HCT116 (cell line): Measurements from ENCODE around the gene CXCR1. TPM values are rescaled to one million over a fixed set of nuclear protein-coding genes. Genes with fewer than 3 reads are reported as not detected.

Experiments used
- ATAC-seq: fragments of 200-7000 bp; cut with Tn5 transposase; 2 replicates; pipeline ENCODE4 v1.9.1; 2020; ENCODE audit warnings: mild to moderate bottlenecking, moderate library complexity
- BruUV-seq: library from RNA; stranded (reverse); fragments of 400-500 nt; replicated peaks from 2 replicates; lab custom pipeline; 2021; lab: Mats Ljungman, UMichigan
- CTCF ChIA-PET: fragments of 300-600 bp; sonication (Branson Sonifier 250); formaldehyde crosslinking; loops from one replicate; lab custom pipeline; 2021; ENCODE audit warnings: antibody characterized with exemption; lab: Charles Lee
- POLR2A ChIA-PET: fragments of 300-600, 350-600 bp; sonication (Branson Sonifier 250); formaldehyde crosslinking; loops from one replicate; lab custom pipeline; 2021; ENCODE audit warnings: antibody characterized with exemption; lab: Charles Lee
- RAD21 ChIA-PET, 2 experiments: fragments of 300-600 bp; sonication (Branson Sonifier 250); formaldehyde crosslinking; loops; one replicate each; lab custom pipeline; 2023; ENCODE audit warnings: low total read pairs in 2 of 2; ENCODE audit not compliant: uncharacterized antibody in 2 of 2, unreplicated experiment in 2 of 2, low non-redundant PET in 1 of 2; lab: Charles Lee
- DNase-seq: peaks from one replicate; pipeline ENCODE4 v3.0.0-alpha.2; 2010; ENCODE audit warnings: low read depth, low spot score
- H2AFZ ChIP-seq: fragments of 200-600 bp; shearing (Covaris generic), sonication (generic); 2 replicates; pipeline ENCODE4 v1.6.1; 2017; ENCODE audit warnings: low read depth, mixed run types, mixed read lengths, antibody characterized with exemption, low read length; ENCODE audit not compliant: poor library complexity, severe bottlenecking
- H3K27ac ChIP-seq: 2 replicates; pipeline ENCODE4 v1.5.1; 2012; ENCODE audit warnings: low read depth, low read length
- H3K27me3 ChIP-seq: fragments of 200-600 bp; sonication (generic); 2 replicates; pipeline ENCODE4 v1.6.1; 2016; ENCODE audit warnings: mixed run types, low read length, mixed read lengths; ENCODE audit not compliant: insufficient read depth
- H3K36me3 ChIP-seq, 2 experiments: fragments of 200-500 bp in 1 of 2; fragments of 200-600 bp in 1 of 2; sonication (Bioruptor generic) in 1 of 2; sonication (generic) in 1 of 2; 2 replicates each; pipeline versions ENCODE4 v1.5.1 to v1.6.1; 2014 to 2016; ENCODE audit warnings: low read length in 2 of 2, inconsistent platforms in 1 of 2, mixed read lengths in 1 of 2, mixed run types in 1 of 2; ENCODE audit not compliant: insufficient read depth in 2 of 2, control insufficient read depth in 1 of 2
- H3K4me1 ChIP-seq, 2 experiments: fragments of 200-600 bp in 1 of 2; sonication (generic) in 1 of 2; 2 replicates each; pipeline versions ENCODE4 v1.5.1 to v1.6.1; 2012 to 2017; ENCODE audit warnings: low read length in 2 of 2, inconsistent platforms in 1 of 2, mild to moderate bottlenecking in 1 of 2, mixed read lengths in 1 of 2, mixed run types in 1 of 2, moderate library complexity in 1 of 2; ENCODE audit not compliant: insufficient read depth in 2 of 2, control insufficient read depth in 1 of 2
- H3K4me2 ChIP-seq: fragments of 200-600 bp; sonication (generic); 2 replicates; pipeline ENCODE4 v1.6.1; 2017; ENCODE audit warnings: mixed run types, low read length, mixed read lengths
- H3K4me3 ChIP-seq, 2 experiments: fragments of 200-600 bp in 1 of 2; sonication (generic) in 1 of 2; replicated peaks in 1 of 2; 2 replicates each; pipeline ENCODE4 v1.5.1; 2011 to 2016; ENCODE audit warnings: low read length in 2 of 2, control low read depth in 1 of 2, low read depth in 1 of 2, mild to moderate bottlenecking in 1 of 2, mixed read lengths in 1 of 2, mixed run types in 1 of 2
- H3K79me2 ChIP-seq: fragments of 200-600 bp; sonication (generic); 2 replicates; pipeline ENCODE4 v1.6.1; 2017; ENCODE audit warnings: mild to moderate bottlenecking, mixed run types, low read length, moderate library complexity, mixed read lengths; ENCODE audit not compliant: insufficient read depth
- H3K9ac ChIP-seq: fragments of 200-600 bp; sonication (generic); 2 replicates; pipeline ENCODE4 v1.6.1; 2016; ENCODE audit warnings: low read length, mixed read lengths
- H3K9me2 ChIP-seq: fragments of 200-600 bp; sonication (generic), shearing (Covaris generic); 2 replicates; pipeline ENCODE4 v1.6.1; 2017; ENCODE audit warnings: mixed run types, mild to moderate bottlenecking, moderate library complexity; ENCODE audit not compliant: insufficient read depth
- H3K9me3 ChIP-seq, 2 experiments: fragments of 200-500 bp in 1 of 2; fragments of 200-600 bp in 1 of 2; sonication (Bioruptor generic) in 1 of 2; sonication (generic) in 1 of 2; 2 replicates each; pipeline ENCODE4 v1.6.1; 2014 to 2017; ENCODE audit warnings: low read length in 2 of 2, mixed read lengths in 2 of 2, inconsistent platforms in 1 of 2, low read depth in 1 of 2, mild to moderate bottlenecking in 1 of 2, mixed run types in 1 of 2, moderate library complexity in 1 of 2; ENCODE audit not compliant: control insufficient read depth in 1 of 2, insufficient read depth in 1 of 2
- H4K20me1 ChIP-seq: fragments of 200-600 bp; sonication (generic), shearing (Covaris generic); 2 replicates; pipeline ENCODE4 v1.6.1; 2017; ENCODE audit warnings: mixed run types, mild to moderate bottlenecking, moderate library complexity; ENCODE audit not compliant: insufficient read depth
- CBX3 ChIP-seq: IDR thresholded peaks from 2 replicates; pipeline ENCODE4 v1.6.1; 2012; ENCODE audit warnings: low read depth
- EZH2 ChIP-seq: fragments of 200-600 bp; sonication (generic); IDR thresholded peaks from 2 replicates; pipeline ENCODE4 v1.6.1; 2017; ENCODE audit warnings: antibody characterized with exemption, mixed run types
- FOSL1 ChIP-seq: IDR thresholded peaks from 2 replicates; pipeline ENCODE4 v1.6.1; 2012; ENCODE audit warnings: low read depth
- MAX ChIP-seq: IDR thresholded peaks from 2 replicates; pipeline ENCODE4 v1.6.1; 2012
- POLR2A ChIP-seq: IDR thresholded peaks from 2 replicates; pipeline ENCODE4 v1.7.0; 2011; ENCODE audit warnings: borderline replicate concordance; ENCODE audit not compliant: insufficient read depth, insufficient read length; ENCODE audit errors: extremely low read depth
- POLR2AphosphoS5 ChIP-seq: IDR thresholded peaks from 2 replicates; pipeline ENCODE4 v1.6.1; 2011; ENCODE audit warnings: mild to moderate bottlenecking, low read depth, low read length, moderate library complexity
- RAD21 ChIP-seq: IDR thresholded peaks from 2 replicates; pipeline ENCODE4 v1.6.1; 2012; ENCODE audit warnings: low read depth, mild to moderate bottlenecking
- SP1 ChIP-seq: IDR thresholded peaks from 2 replicates; pipeline ENCODE4 v1.6.1; 2012; ENCODE audit warnings: low read depth
- TCF7L2 ChIP-seq: IDR thresholded peaks from 2 replicates; pipeline ENCODE4 v1.7.0; 2011; ENCODE audit warnings: borderline replicate concordance, inconsistent platforms; ENCODE audit not compliant: insufficient read depth, insufficient read length; ENCODE audit errors: extremely low read depth
- intact Hi-C: fragments of 100-400 bp; cut with micrococcal nuclease; formaldehyde crosslinking; loops from 2 replicates; pipeline ENCODE4 v1.10.0; 2022
- total RNA-seq: library from RNA; stranded (reverse); gene quantifications from one replicate; pipeline ENCODE4 v1.2.1, GENCODE V29; 2021; ENCODE audit not compliant: unreplicated experiment
- TF ChIP-seq, protein P1 (sequence below), 3 experiments: fragments of 200-600 bp in 1 of 3; sonication (generic) in 1 of 3; IDR thresholded peaks in 2 of 3; conservative IDR thresholded peaks in 1 of 3; 2 replicates each; pipeline ENCODE4 v1.5.1; 2012 to 2017; ENCODE audit warnings: low read depth in 2 of 3, low read length in 2 of 3, antibody characterized with exemption in 1 of 3, borderline replicate concordance in 1 of 3, control low read depth in 1 of 3, mild to moderate bottlenecking in 1 of 3, mixed read lengths in 1 of 3, mixed run types in 1 of 3, moderate library complexity in 1 of 3; ENCODE audit not compliant: insufficient read depth in 1 of 3

The CXCR1 gene
- total RNA-seq, 1 experiment from 2014 or later, result not detected

- H3K9me2 ChIP-seq, result no peaks in the 10 kb centered on the region
- TF ChIP-seq MAX (peak; percentile 66), EZH2 (no peak), RAD21 (peak; percentile 87), POLR2A (no peak), POLR2AphosphoS5 (no peak), FOSL1 (no peak), TCF7L2 (no peak), SP1 (no peak), CBX3 (0 out of 2 replicates have a peak, but pooled peaks have one; percentile 7)
- TF ChIP-seq, protein P1, sequence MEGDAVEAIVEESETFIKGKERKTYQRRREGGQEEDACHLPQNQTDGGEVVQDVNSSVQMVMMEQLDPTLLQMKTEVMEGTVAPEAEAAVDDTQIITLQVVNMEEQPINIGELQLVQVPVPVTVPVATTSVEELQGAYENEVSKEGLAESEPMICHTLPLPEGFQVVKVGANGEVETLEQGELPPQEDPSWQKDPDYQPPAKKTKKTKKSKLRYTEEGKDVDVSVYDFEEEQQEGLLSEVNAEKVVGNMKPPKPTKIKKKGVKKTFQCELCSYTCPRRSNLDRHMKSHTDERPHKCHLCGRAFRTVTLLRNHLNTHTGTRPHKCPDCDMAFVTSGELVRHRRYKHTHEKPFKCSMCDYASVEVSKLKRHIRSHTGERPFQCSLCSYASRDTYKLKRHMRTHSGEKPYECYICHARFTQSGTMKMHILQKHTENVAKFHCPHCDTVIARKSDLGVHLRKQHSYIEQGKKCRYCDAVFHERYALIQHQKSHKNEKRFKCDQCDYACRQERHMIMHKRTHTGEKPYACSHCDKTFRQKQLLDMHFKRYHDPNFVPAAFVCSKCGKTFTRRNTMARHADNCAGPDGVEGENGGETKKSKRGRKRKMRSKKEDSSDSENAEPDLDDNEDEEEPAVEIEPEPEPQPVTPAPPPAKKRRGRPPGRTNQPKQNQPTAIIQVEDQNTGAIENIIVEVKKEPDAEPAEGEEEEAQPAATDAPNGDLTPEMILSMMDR (IDR thresholded peaks at IDR 0.05 in 2 of 3, conservative IDR thresholded peaks at IDR 0.05 in 1 of 3; ENCODE audit: borderline replicate concordance in 1 of 3, insufficient read depth in 1 of 3, low read depth in 2 of 3, low read length in 2 of 3), result peak; percentile 79 to 83 (median 82)
- no peaks in the 10 kb centered on the region for H3K27me3 ChIP-seq
- peak; percentile 75 for DNase-seq
- ChIA-PET POLR2A (no interaction called here), CTCF (no interaction called here), RAD21 (no interaction called here)
- peak; percentile 98 for ATAC-seq
- intact Hi-C loops, result loop anchor here (1.0 to 5.0 kb wide), 4 partner anchors 71 to 280 kb away; partner anchors contain the start of genes AAMP and PNKD
- H3K4me2 ChIP-seq, result peak overlapping the region; percentile 38
- no peaks in the 10 kb centered on the region for H3K9me3 ChIP-seq
- no peaks in the 10 kb centered on the region for H4K20me1 ChIP-seq
- no peak overlapping the region for H3K9ac ChIP-seq
- H3K4me1 ChIP-seq, result peaks cover 0 to 8% of the 10 kb centered on the region in 2 experiments; a peak in 2 of 4 replicates
- no peak overlapping the region for H3K4me3 ChIP-seq
- H3K36me3 ChIP-seq, result no peaks in the 10 kb centered on the region
- no TSS peak for BruUV-seq
- no peaks in the 10 kb centered on the region for H3K79me2 ChIP-seq
- no peak overlapping the region for H3K27ac ChIP-seq
- H2AFZ ChIP-seq, result peak overlapping the region; percentile 93
Observed at GRCh38 chr2:218186355-218186766, 19.6 kb upstream of the CXCR1 start.
